Prostate gland (tissue), 2 donors: ENCODE data around the gene PERCC1.

Experiments
- CTCF ChIP-seq, 4 experiments: fragments of 200-600 bp in 2 of 4; fragments of 450-650 bp in 2 of 4; sonication (generic) in 2 of 4; IDR thresholded peaks; 1 replicate in 3 of 4; 2 replicates in 1 of 4; pipeline ENCODE4 v1.5.1; 2016 to 2019; ENCODE audit warnings: antibody characterized with exemption in 4 of 4, mild to moderate bottlenecking in 2 of 4, moderate library complexity in 2 of 4
- POLR2A ChIP-seq: fragments of 450-650 bp; IDR thresholded peaks from one replicate; pipeline ENCODE4 v1.6.1; 2016; ENCODE audit warnings: antibody characterized with exemption, mild to moderate bottlenecking

GRCh38 chr16:1458336-1458976 is 27.6 kb downstream of the PERCC1 start:
- TF ChIP-seq POLR2A (no peak), CTCF (IDR thresholded peaks at IDR 0.05) (no peak)
